Measurements from ENCODE around the gene DCBLD2. TPM values are rescaled to one million over a fixed set of nuclear protein-coding genes. Genes with fewer than 3 reads are reported as not detected.

DCBLD2 gene
- total and polyA plus RNA-seq, 4 experiments from 2014 or later: 0.52 to 2.5 (median 1.4) TPM

Other genes starting within 250 kb of the DCBLD2 start
- 1 to 10 TPM in 1 of 2 experiments, under 1 TPM in 1; 0.50 to 1.3 TPM for gene ST3GAL6, start 138.4 kb downstream of the DCBLD2 start, total RNA-seq
- under 1 TPM in 1 of 2 donors, not detected in 1; 0.15 TPM for gene ST3GAL6, start 138.4 kb downstream of the DCBLD2 start, polyA plus RNA-seq